ENCODE results near the gene PRPF8.

GRCh38 chr17:1709971-1710806, 25.5 kb upstream of the PRPF8 start, which contains the start of gene TLCD2:
- no peak for TF ChIP-seq EZH2 (IDR thresholded peaks at IDR 0.05; ENCODE audit: insufficient read depth, poor library complexity, severe bottlenecking)
- no peak for TF ChIP-seq EZH2phosphoT487 (IDR thresholded peaks at IDR 0.05; ENCODE audit: insufficient read depth, low read depth)

Data from GM23248 (cell line).